ENCODE measurements around the gene NTN1. TPM values are rescaled to one million over a fixed set of nuclear protein-coding genes. Genes with fewer than 3 reads are reported as not detected.
A peak's percentile ranks its signal among the peaks of the same experiment; 100 is the strongest.

Gene NTN1
- total RNA-seq, 2 donors from 2014 or later: 3.6 to 4.0 TPM

DNA sequence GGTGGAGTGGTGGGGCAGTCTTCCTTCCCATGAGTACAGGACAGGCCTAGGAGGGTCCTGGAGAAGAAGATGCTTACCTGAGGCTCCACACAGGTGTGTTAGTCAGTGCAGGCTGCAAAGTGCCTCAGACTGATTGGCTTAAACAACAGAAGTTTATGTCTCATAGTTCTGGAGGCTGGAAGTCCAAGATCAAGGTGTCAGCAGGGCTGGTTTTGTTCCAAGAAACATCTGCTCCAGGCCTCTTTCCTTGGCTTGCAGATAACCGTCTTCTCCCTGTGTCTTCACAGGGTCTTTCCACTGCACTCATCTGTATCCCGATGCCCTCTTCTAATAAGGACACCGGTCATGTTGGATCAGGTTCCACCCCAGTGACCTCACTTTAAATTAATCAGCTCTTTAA is 153.0 kb downstream of the NTN1 start:
- TF ChIP-seq POLR2A (IDR thresholded peaks at IDR 0.05) (no peak), CTCF (IDR thresholded peaks at IDR 0.05) (no peak)
- no peak overlapping the region for H3K4me3 ChIP-seq
- peaks cover 4% of the 10 kb centered on the region for H3K4me1 ChIP-seq
- no peaks in the 10 kb centered on the region for H3K9me3 ChIP-seq
- H3K27me3 ChIP-seq: no peaks in the 10 kb centered on the region
- intact Hi-C loops (cut with DNase I): no loop called here
- 96 to 100% methylated on average over 3 of the region's 3 CpGs for WGBS, 2 donors
- H3K36me3 ChIP-seq (replicated peaks in 1 of 2; ENCODE audit: insufficient read depth in 1 of 2, low read depth in 2 of 2): no peaks in the 10 kb centered on the region
- DNase-seq (no peak), ATAC-seq (no peak)
- no peak overlapping the region for H3K27ac ChIP-seq

DNA sequence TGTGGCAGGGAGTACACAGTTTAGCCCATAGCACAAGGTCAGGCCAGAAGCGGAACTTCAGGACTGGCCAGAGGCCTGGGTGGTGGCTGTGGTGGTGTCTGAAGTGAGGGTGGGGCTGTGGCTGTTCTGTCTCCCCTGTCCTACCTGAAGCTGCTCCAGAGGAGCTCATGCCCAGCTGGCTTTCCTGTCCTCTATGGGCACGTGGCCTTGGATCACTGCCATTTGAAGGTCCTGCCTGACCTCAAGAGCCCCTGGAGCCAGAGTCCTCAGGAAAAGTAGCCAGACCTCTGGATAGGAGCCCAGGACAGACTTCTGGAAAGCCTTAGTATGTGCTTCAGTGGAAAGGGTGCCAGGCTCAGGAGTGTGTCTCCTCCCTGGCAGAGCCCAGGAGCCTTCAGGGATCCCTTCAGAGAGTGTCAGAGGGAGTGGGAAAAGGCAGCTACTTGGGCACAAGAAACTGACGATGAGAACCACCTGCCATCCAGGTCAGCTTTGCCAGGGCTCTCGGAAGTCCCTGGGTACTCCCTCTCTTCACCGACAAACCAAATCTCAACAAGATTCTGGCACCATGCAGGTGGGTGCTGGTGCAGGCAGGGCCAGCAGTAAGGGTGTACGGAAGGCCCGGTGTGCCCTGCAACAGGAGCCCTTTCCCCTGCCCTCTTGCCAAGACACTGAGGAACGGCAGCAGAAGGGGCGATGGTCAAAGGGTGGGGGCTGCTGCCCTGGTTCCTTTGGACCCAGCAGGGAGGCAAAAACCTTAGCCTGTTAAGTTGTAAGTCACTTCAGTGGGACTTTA is 153.7 kb downstream of the NTN1 start:
- no peaks in the 10 kb centered on the region for H3K9me3 ChIP-seq
- ATAC-seq: no peak
- peaks cover 4% of the 10 kb centered on the region for H3K4me1 ChIP-seq
- peak overlapping the region in 2 of 4 donors; percentile 1 to 7 for H3K27ac ChIP-seq
- intact Hi-C loops (cut with DNase I): no loop called here
- no peaks in the 10 kb centered on the region for H3K27me3 ChIP-seq
- TF ChIP-seq CTCF (IDR thresholded peaks at IDR 0.05) (no peak), POLR2A (IDR thresholded peaks at IDR 0.05) (no peak)
- no peak for DNase-seq
- 57 to 90% methylated on average over 3 to 9 of the region's 9 CpGs for WGBS, 2 donors
- H3K36me3 ChIP-seq (replicated peaks in 1 of 2; ENCODE audit: insufficient read depth in 1 of 2, low read depth in 2 of 2): no peaks in the 10 kb centered on the region
- H3K4me3 ChIP-seq: no peak overlapping the region

- no peak overlapping the region for H3K4me3 ChIP-seq
- no peaks in the 10 kb centered on the region for H3K9me3 ChIP-seq
- intact Hi-C loops (cut with DNase I): no loop called here
- peaks cover 4% of the 10 kb centered on the region for H3K4me1 ChIP-seq
- H3K36me3 ChIP-seq (replicated peaks in 1 of 2; ENCODE audit: insufficient read depth in 1 of 2, low read depth in 2 of 2): no peaks in the 10 kb centered on the region
- H3K27ac ChIP-seq: peak overlapping the region in 2 of 4 donors; percentile 1 to 7
- no peaks in the 10 kb centered on the region for H3K27me3 ChIP-seq
- peak; percentile 35 for ATAC-seq
- 63 to 64% methylated on average over 14 of the region's 14 CpGs for WGBS, 2 donors
- DNase-seq: peak in 1 of 4 donors; percentile 10
- no peak for TF ChIP-seq POLR2A (IDR thresholded peaks at IDR 0.05)
- no peak for TF ChIP-seq CTCF (IDR thresholded peaks at IDR 0.05)
These were observed 154.6 kb downstream of the NTN1 start for GRCh38 chr17:9175700-9176467.

DNA sequence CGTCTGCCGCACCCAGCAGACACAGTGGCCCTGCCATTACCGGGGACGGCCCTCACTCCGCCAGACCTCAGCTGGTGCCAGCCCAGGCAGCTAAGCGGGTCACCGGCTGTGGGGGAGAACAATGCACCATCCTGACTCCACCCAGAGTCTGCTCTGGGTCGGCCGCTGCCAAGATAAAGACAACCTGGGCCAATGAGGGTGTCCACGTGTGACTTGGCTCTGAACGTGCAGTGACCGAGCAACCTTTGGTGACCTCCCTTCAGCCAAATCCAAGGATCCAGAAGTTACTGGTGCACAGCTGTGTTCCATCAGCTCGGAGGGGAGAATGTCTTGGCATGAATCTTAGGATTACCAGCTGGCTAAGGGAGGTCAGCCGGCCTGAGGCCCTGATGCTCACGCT is 155.9 kb downstream of the NTN1 start:
- TF ChIP-seq POLR2A (IDR thresholded peaks at IDR 0.05): no peak
- no peak for TF ChIP-seq CTCF (IDR thresholded peaks at IDR 0.05)
- WGBS, 2 donors: 72 to 79% methylated on average over 8 to 15 of the region's 15 CpGs
- no peak for ATAC-seq
- DNase-seq: no peak
- Histone ChIP-seq H3K4me1 (peaks cover 4% of the 10 kb centered on the region), H3K4me3 (no peak overlapping the region), H3K27me3 (no peaks in the 10 kb centered on the region), H3K36me3 (replicated peaks in 1 of 2; ENCODE audit: insufficient read depth in 1 of 2, low read depth in 2 of 2) (no peaks in the 10 kb centered on the region), H3K9me3 (no peaks in the 10 kb centered on the region), H3K27ac (no peak overlapping the region)
- intact Hi-C loops (cut with DNase I): no loop called here
